Karpas-422 (cell line): ENCODE results near the gene SATB2. TPM values are rescaled to one million over a fixed set of nuclear protein-coding genes. Genes with fewer than 3 reads are reported as not detected.

Source experiments
- DNase-seq: peaks from one replicate; pipeline ENCODE4 v3.0.0-alpha.2; 2015
- H2AFZ ChIP-seq: fragments of 200-600 bp; sonication (generic); 2 replicates; pipeline ENCODE4 v1.6.1; 2014; ENCODE audit warnings: antibody characterized with exemption, low read length, mixed read lengths
- H3K27ac ChIP-seq: fragments of 200-600 bp; sonication (generic); 2 replicates; pipeline ENCODE4 v1.5.1; 2014; ENCODE audit warnings: mild to moderate bottlenecking, low read length, moderate library complexity
- H3K27me3 ChIP-seq: fragments of 200-600 bp; sonication (generic); 2 replicates; pipeline ENCODE4 v1.6.1; 2014; ENCODE audit warnings: low read length, mixed read lengths
- H3K36me3 ChIP-seq: fragments of 200-600 bp; sonication (generic); 2 replicates; pipeline ENCODE4 v1.6.1; 2014; ENCODE audit warnings: low read length, mixed read lengths; ENCODE audit not compliant: insufficient read depth
- H3K4me1 ChIP-seq: fragments of 200-600 bp; sonication (generic); 2 replicates; pipeline ENCODE4 v1.6.1; 2014; ENCODE audit warnings: mild to moderate bottlenecking, low read length, mixed read lengths
- H3K4me2 ChIP-seq: fragments of 200-600 bp; sonication (generic); 2 replicates; pipeline ENCODE4 v1.6.1; 2014; ENCODE audit warnings: low read length, low read depth, mild to moderate bottlenecking; ENCODE audit not compliant: poor library complexity, severe bottlenecking
- H3K4me3 ChIP-seq: fragments of 200-600 bp; sonication (generic); 2 replicates; pipeline ENCODE4 v1.5.1; 2014; ENCODE audit warnings: mild to moderate bottlenecking, antibody characterized with exemption, low read length, mixed read lengths
- H3K79me2 ChIP-seq: fragments of 200-600 bp; sonication (generic); 2 replicates; pipeline ENCODE4 v1.6.1; 2014; ENCODE audit warnings: mild to moderate bottlenecking, low read length, mixed read lengths
- H3K9ac ChIP-seq: fragments of 200-600 bp; sonication (generic); 2 replicates; pipeline ENCODE4 v1.6.0; 2014; ENCODE audit warnings: low read length
- H3K9me2 ChIP-seq: fragments of 200-600 bp; sonication (generic), shearing (Covaris generic); replicated peaks from 2 replicates; pipeline ENCODE4 v1.6.0; 2014; ENCODE audit warnings: mild to moderate bottlenecking, low read length, moderate library complexity; ENCODE audit not compliant: insufficient read depth
- H3K9me3 ChIP-seq: fragments of 300-700, 200-600 bp; sonication (generic); 2 replicates; pipeline ENCODE4 v1.6.1; 2014; ENCODE audit warnings: low read length, mixed read lengths
- H4K20me1 ChIP-seq: fragments of 200-600 bp; sonication (generic); 2 replicates; pipeline ENCODE4 v1.6.1; 2014; ENCODE audit warnings: mild to moderate bottlenecking, antibody characterized with exemption, low read length, low read depth; ENCODE audit not compliant: insufficient read depth
- total RNA-seq: library from RNA; depleted of rRNA; stranded (reverse); fragments of >200 nt; shearing (Covaris generic); gene quantifications from 2 replicates; pipeline ENCODE4 v1.2.3, GENCODE V29; 2014; ENCODE audit warnings: low replicate concordance

SATB2 gene
- total RNA-seq, 1 experiment from 2014 or later = 5.7 TPM

DNA sequence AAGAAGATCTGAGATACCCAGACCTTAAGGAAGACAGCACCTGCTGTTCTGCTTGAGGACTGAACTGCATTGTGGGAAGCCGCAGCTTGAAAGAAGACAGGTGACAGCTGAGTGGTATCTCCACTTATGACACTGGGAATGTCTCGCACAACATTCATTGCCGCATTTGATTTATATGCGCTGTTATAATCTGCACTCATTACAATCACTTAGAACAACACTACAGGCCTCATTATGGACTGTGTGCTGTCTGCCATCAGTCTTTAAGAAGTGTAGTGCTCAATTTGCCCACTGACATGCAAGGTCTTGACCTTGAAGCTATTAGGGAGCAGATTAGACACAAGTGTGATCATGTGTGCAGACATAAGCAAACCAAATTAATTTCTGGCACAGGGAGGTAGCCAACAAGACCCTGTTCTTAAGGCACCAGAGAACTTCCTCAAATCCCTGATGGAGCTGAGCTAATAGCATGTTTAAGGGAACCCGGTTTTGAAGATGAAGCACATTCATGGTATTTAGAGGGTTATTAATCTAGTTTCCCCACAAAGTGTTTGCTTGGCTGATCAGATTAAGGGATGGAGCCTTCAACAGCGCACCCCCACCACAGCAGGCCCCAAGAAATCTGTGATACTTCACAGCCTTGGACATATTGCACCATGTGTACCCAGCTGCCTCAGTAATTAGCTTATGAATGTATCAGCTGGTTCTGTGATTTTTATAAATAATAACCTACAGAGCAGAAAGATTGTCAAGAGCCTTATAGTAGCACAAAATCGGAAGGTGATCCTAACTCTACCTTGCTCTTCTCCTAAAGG, 146.8 kb downstream of the SATB2 start:
- H3K4me1 ChIP-seq = peaks cover 16% of the 10 kb centered on the region

GRCh38 chr2:199309973-199310372, 147.8 kb downstream of the SATB2 start:
- H3K79me2 ChIP-seq = no peaks in the 10 kb centered on the region
- no peak overlapping the region for H2AFZ ChIP-seq
- H3K27me3 ChIP-seq = no peaks in the 10 kb centered on the region
- H3K4me2 ChIP-seq = no peak overlapping the region
- peaks cover 16% of the 10 kb centered on the region for H3K4me1 ChIP-seq
- H3K4me3 ChIP-seq = no peak overlapping the region
- peak; percentile 44 for DNase-seq
- H3K9me3 ChIP-seq = no peaks in the 10 kb centered on the region
- no peaks in the 10 kb centered on the region for H3K9me2 ChIP-seq
- H4K20me1 ChIP-seq = no peaks in the 10 kb centered on the region
- no peak overlapping the region for H3K27ac ChIP-seq
- no peak overlapping the region for H3K9ac ChIP-seq
- no peaks in the 10 kb centered on the region for H3K36me3 ChIP-seq

More for the DNA sequence above, 146.8 kb downstream of the SATB2 start:
- Histone ChIP-seq H3K4me3 (no peak overlapping the region), H4K20me1 (no peaks in the 10 kb centered on the region), H3K9me2 (no peaks in the 10 kb centered on the region), H3K36me3 (no peaks in the 10 kb centered on the region), H3K79me2 (no peaks in the 10 kb centered on the region), H3K27me3 (no peaks in the 10 kb centered on the region), H3K9ac (no peak overlapping the region), H3K4me2 (no peak overlapping the region), H3K9me3 (no peaks in the 10 kb centered on the region), H2AFZ (no peak overlapping the region), H3K27ac (no peak overlapping the region)
- DNase-seq = no peak

- Histone ChIP-seq H3K9ac (no peak overlapping the region), H3K4me3 (no peak overlapping the region), H3K36me3 (no peaks in the 10 kb centered on the region), H2AFZ (no peak overlapping the region), H4K20me1 (no peaks in the 10 kb centered on the region), H3K9me3 (no peaks in the 10 kb centered on the region), H3K27me3 (no peaks in the 10 kb centered on the region), H3K79me2 (no peaks in the 10 kb centered on the region), H3K27ac (no peak overlapping the region), H3K4me2 (no peak overlapping the region), H3K4me1 (peaks cover 16% of the 10 kb centered on the region), H3K9me2 (no peaks in the 10 kb centered on the region)
- no peak for DNase-seq
Measured at GRCh38 chr2:199309411-199309810, 148.3 kb downstream of the SATB2 start.

DNA sequence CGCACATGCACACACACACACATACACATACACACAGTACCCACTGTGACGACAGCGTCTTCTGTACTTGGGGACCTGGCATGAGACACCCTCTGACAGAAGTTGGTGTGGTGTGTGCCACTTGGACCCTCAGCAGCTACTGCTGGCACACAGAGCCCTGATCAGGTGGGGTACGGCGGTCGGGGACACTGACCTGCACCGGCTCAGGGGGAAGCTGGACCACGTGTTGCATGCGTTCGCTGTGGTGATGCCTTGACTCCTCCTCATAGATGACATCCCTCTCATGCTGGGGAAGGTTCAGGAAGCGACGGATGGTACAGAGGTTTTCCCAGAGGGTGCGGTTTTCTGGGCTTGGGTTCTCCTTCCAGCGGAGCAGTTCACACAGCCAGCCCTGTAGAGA, 149.2 kb downstream of the SATB2 start:
- no peak overlapping the region for H3K9ac ChIP-seq
- H3K27ac ChIP-seq = no peak overlapping the region
- H4K20me1 ChIP-seq = no peaks in the 10 kb centered on the region
- no peak for DNase-seq
- no peak overlapping the region for H3K4me2 ChIP-seq
- no peaks in the 10 kb centered on the region for H3K79me2 ChIP-seq
- no peak overlapping the region for H2AFZ ChIP-seq
- H3K9me2 ChIP-seq = no peaks in the 10 kb centered on the region
- H3K36me3 ChIP-seq = no peaks in the 10 kb centered on the region
- no peaks in the 10 kb centered on the region for H3K9me3 ChIP-seq
- no peak overlapping the region for H3K4me3 ChIP-seq
- H3K27me3 ChIP-seq = no peaks in the 10 kb centered on the region
- peaks cover 16% of the 10 kb centered on the region for H3K4me1 ChIP-seq

- H3K4me2 ChIP-seq = no peak overlapping the region
- H3K27ac ChIP-seq = no peak overlapping the region
- no peak overlapping the region for H3K4me3 ChIP-seq
- no peaks in the 10 kb centered on the region for H3K9me3 ChIP-seq
- no peaks in the 10 kb centered on the region for H3K36me3 ChIP-seq
- H3K9me2 ChIP-seq = no peaks in the 10 kb centered on the region
- DNase-seq = no peak
- no peaks in the 10 kb centered on the region for H4K20me1 ChIP-seq
- no peak overlapping the region for H2AFZ ChIP-seq
- H3K4me1 ChIP-seq = peaks cover 16% of the 10 kb centered on the region
- H3K27me3 ChIP-seq = no peaks in the 10 kb centered on the region
- H3K9ac ChIP-seq = no peak overlapping the region
- H3K79me2 ChIP-seq = no peaks in the 10 kb centered on the region
Measured at GRCh38 chr2:199307461-199307860, 150.3 kb downstream of the SATB2 start.

GRCh38 chr2:199306116-199306515, 151.6 kb downstream of the SATB2 start:
- H3K36me3 ChIP-seq = no peaks in the 10 kb centered on the region

GRCh38 chr2:199303728-199304177, 154.0 kb downstream of the SATB2 start:
- H3K9me3 ChIP-seq = no peaks in the 10 kb centered on the region
- no peak overlapping the region for H3K27ac ChIP-seq
- H3K79me2 ChIP-seq = no peaks in the 10 kb centered on the region
- no peaks in the 10 kb centered on the region for H4K20me1 ChIP-seq
- no peak overlapping the region for H2AFZ ChIP-seq
- no peaks in the 10 kb centered on the region for H3K9me2 ChIP-seq
- H3K9ac ChIP-seq = no peak overlapping the region
- H3K4me3 ChIP-seq = no peak overlapping the region
- DNase-seq = no peak
- H3K4me2 ChIP-seq = no peak overlapping the region
- no peaks in the 10 kb centered on the region for H3K27me3 ChIP-seq
- H3K4me1 ChIP-seq = no peaks in the 10 kb centered on the region
- H3K36me3 ChIP-seq = no peaks in the 10 kb centered on the region

More at GRCh38 chr2:199306116-199306515, 151.6 kb downstream of the SATB2 start:
- Histone ChIP-seq H3K9me3 (no peaks in the 10 kb centered on the region), H3K27me3 (no peaks in the 10 kb centered on the region), H3K27ac (no peak overlapping the region), H3K9ac (no peak overlapping the region), H3K79me2 (no peaks in the 10 kb centered on the region), H3K9me2 (no peaks in the 10 kb centered on the region), H2AFZ (no peak overlapping the region), H3K4me2 (no peak overlapping the region), H3K4me1 (peaks cover 16% of the 10 kb centered on the region), H3K4me3 (no peak overlapping the region), H4K20me1 (no peaks in the 10 kb centered on the region)
- no peak for DNase-seq

- no peaks in the 10 kb centered on the region for H3K36me3 ChIP-seq
- H3K4me3 ChIP-seq = no peak overlapping the region
- no peak overlapping the region for H2AFZ ChIP-seq
- H3K79me2 ChIP-seq = no peaks in the 10 kb centered on the region
- H3K9ac ChIP-seq = no peak overlapping the region
- no peaks in the 10 kb centered on the region for H3K9me3 ChIP-seq
- H4K20me1 ChIP-seq = no peaks in the 10 kb centered on the region
- H3K4me1 ChIP-seq = no peaks in the 10 kb centered on the region
- H3K4me2 ChIP-seq = no peak overlapping the region
- H3K9me2 ChIP-seq = no peaks in the 10 kb centered on the region
- no peaks in the 10 kb centered on the region for H3K27me3 ChIP-seq
- no peak for DNase-seq
- no peak overlapping the region for H3K27ac ChIP-seq
Measured at GRCh38 chr2:199302851-199303250, 154.9 kb downstream of the SATB2 start.
